WERI-Rb-1 (cell line): ENCODE results near the gene GPC3.

ENCODE experiments used
- DNase-seq: peaks from one replicate; pipeline ENCODE4 v3.0.0-alpha.2; 2020
- H3K27ac ChIP-seq: fragments of 250-450 bp; sonication (Bioruptor Pico); 2 replicates; pipeline ENCODE4 v1.5.1; 2020; ENCODE audit warnings: mild to moderate bottlenecking, moderate library complexity
- H3K27me3 ChIP-seq: fragments of 250-450 bp; sonication (Bioruptor Pico); 2 replicates; pipeline ENCODE4 v1.5.1; 2021; ENCODE audit warnings: mild to moderate bottlenecking, low read depth, moderate library complexity; ENCODE audit not compliant: insufficient read depth, severe bottlenecking
- H3K36me3 ChIP-seq: fragments of 250-450 bp; sonication (Bioruptor Pico); 2 replicates; pipeline ENCODE4 v1.5.1; 2020; ENCODE audit warnings: mild to moderate bottlenecking, moderate library complexity
- H3K4me3 ChIP-seq: 2 replicates; pipeline ENCODE4 v1.5.1; 2011; ENCODE audit warnings: low read depth, mild to moderate bottlenecking, control low read depth, low read length
- H3K9me3 ChIP-seq: fragments of 250-450 bp; sonication (Bioruptor Pico); 2 replicates; pipeline ENCODE4 v1.5.1; 2021; ENCODE audit warnings: mild to moderate bottlenecking, moderate library complexity; ENCODE audit not compliant: severe bottlenecking
- TF ChIP-seq, protein P1 (sequence below): IDR thresholded peaks from 2 replicates; pipeline ENCODE4 v1.5.1; 2011; ENCODE audit warnings: low read depth, mild to moderate bottlenecking, control low read depth, inconsistent platforms, low read length

GPC3 gene

GRCh38 chrX:133836561-133836960 lies 148.8 kb downstream of the GPC3 start:
- Histone ChIP-seq H3K9me3 (no peaks in the 10 kb centered on the region), H3K27me3 (peaks cover 18% of the 10 kb centered on the region), H3K36me3 (no peaks in the 10 kb centered on the region), H3K4me3 (no peak overlapping the region), H3K27ac (no peak overlapping the region)
- DNase-seq, result no peak
- TF ChIP-seq, protein P1, sequence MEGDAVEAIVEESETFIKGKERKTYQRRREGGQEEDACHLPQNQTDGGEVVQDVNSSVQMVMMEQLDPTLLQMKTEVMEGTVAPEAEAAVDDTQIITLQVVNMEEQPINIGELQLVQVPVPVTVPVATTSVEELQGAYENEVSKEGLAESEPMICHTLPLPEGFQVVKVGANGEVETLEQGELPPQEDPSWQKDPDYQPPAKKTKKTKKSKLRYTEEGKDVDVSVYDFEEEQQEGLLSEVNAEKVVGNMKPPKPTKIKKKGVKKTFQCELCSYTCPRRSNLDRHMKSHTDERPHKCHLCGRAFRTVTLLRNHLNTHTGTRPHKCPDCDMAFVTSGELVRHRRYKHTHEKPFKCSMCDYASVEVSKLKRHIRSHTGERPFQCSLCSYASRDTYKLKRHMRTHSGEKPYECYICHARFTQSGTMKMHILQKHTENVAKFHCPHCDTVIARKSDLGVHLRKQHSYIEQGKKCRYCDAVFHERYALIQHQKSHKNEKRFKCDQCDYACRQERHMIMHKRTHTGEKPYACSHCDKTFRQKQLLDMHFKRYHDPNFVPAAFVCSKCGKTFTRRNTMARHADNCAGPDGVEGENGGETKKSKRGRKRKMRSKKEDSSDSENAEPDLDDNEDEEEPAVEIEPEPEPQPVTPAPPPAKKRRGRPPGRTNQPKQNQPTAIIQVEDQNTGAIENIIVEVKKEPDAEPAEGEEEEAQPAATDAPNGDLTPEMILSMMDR, result no peak

GRCh38 chrX:133834771-133835170 lies 150.6 kb downstream of the GPC3 start:
- Histone ChIP-seq H3K9me3 (no peaks in the 10 kb centered on the region), H3K27ac (no peak overlapping the region), H3K36me3 (no peaks in the 10 kb centered on the region), H3K4me3 (no peak overlapping the region), H3K27me3 (peaks cover 22% of the 10 kb centered on the region)
- no peak for DNase-seq
- TF ChIP-seq, protein P1, result no peak

DNA sequence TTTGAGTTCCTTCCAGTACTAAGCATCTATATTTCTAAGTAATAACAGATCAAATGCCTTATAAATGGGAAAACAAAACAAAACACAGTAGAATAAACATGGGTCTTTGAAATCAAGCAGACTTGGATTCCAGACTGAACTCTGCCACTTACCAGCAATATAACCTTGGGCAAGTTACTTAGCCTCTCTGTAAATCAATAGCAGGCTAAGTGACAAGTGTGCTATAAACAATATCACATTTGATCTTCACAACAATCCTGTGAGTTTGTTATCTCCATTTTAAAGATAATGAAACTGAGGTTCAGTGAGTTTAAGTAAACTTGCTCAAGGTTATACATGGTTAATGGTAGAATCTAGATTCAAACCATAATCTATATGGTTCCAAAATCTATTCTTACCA lies 165.8 kb downstream of the GPC3 start:
- Histone ChIP-seq H3K27ac (no peak overlapping the region), H3K36me3 (no peaks in the 10 kb centered on the region), H3K4me3 (no peak overlapping the region), H3K9me3 (no peaks in the 10 kb centered on the region), H3K27me3 (peaks cover 30% of the 10 kb centered on the region)
- no peak for DNase-seq
- TF ChIP-seq, protein P1, result no peak

DNA sequence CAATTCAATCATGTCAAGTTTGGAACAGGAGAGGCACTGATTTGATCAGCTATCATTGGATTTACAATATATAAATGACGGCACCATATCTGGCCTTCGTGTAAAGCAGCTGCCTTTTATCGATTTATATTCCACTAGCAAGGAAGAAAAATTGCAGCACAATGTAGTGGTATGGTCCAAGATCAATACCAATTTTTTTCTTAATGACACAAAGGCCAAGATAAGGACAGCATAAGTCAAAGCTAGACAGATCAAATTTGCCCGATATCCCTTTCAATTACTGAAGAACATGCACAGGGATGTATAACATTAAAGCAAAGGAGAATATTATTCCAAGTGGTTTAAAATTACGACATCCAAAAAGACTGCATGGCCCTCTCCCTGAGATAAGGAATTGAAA lies 167.4 kb downstream of the GPC3 start:
- DNase-seq, result no peak
- Histone ChIP-seq H3K27me3 (peaks cover 44% of the 10 kb centered on the region), H3K9me3 (no peaks in the 10 kb centered on the region), H3K27ac (no peak overlapping the region), H3K36me3 (no peaks in the 10 kb centered on the region), H3K4me3 (no peak overlapping the region)
- TF ChIP-seq, protein P1, result no peak

- Histone ChIP-seq H3K36me3 (no peaks in the 10 kb centered on the region), H3K9me3 (no peaks in the 10 kb centered on the region), H3K4me3 (no peak overlapping the region), H3K27me3 (peaks cover 43% of the 10 kb centered on the region), H3K27ac (no peak overlapping the region)
- no peak for DNase-seq
- TF ChIP-seq, protein P1, result no peak
Measured at GRCh38 chrX:133815496-133815895, 169.9 kb downstream of the GPC3 start.

DNA sequence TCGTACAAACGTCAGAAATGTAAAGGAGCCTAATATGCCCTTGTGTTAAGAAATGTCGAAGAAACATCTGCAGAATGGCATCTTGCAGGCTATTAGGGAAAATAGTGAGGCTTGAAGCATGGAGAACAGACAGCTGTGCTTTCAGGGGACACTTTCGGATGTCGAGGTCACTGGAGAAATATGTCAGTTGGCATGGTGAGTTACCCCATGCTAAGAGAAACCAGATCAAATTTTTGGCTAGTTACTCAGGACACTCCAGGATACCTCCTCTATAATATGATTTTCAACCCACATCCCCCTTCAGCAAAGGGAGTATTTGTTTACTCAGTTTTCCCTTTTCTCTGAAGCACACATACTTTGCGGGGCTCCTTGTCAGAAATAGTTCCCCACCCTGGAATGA lies 171.4 kb downstream of the GPC3 start:
- no peak overlapping the region for H3K27ac ChIP-seq
- H3K27me3 ChIP-seq, result peaks cover 49% of the 10 kb centered on the region
- no peaks in the 10 kb centered on the region for H3K36me3 ChIP-seq
- DNase-seq, result no peak
- no peaks in the 10 kb centered on the region for H3K9me3 ChIP-seq
- H3K4me3 ChIP-seq, result no peak overlapping the region
- TF ChIP-seq, protein P1, result no peak
